ENCODE measurements around the gene SV2C. TPM values are rescaled to one million over a fixed set of nuclear protein-coding genes. Genes with fewer than 3 reads are reported as not detected.
"Not testable (repeated sequence)": the region's sequence is repeated elsewhere in the genome, so short reads cannot be mapped to it uniquely, and the experiment has no call there.

The SV2C gene
- total and polyA plus RNA-seq, 4 experiments from 2014 or later: 0.02 TPM; not detected in 3

DNA sequence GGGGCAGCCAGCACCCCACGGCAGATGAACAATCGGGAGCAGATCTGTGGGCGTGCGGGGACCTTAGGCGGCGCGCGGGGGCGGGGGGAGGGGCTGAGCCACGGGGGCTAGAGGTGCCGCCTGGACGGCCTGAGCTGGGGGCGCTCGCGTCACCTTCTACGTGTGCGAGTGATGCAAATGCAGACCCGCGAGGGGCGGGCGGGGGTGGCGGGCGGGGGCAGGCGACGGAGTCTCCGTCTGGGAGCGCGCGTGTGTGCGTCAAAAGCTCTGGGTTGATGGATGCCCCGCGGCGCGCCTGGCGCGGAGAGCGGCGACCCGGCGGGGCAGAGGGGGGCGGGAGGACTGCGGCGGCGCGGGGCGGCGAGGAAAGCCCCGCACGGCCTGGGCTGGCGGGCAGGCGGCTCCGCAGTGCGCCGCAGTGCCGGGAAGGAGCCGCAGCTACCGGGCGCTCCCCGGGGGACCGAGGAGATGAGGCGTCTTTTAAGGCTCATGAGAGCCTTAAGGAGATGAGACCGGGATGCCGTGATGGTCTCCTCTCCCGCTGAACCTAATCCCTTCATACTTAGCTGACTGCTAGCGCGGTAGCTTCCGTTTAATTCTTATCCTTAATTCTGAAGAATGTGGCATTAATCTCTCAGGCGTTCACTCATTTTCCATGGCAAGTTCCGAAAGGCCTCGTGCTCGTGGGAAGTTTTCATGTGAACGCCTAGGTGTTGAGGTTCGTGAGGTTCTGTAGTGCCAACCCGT is 1.5 kb downstream of the SV2C start:
- H3K4me1 ChIP-seq (ENCODE audit: insufficient read depth, low read length): peaks cover 31% of the 10 kb centered on the region
- ChIA-PET POLR2A (ENCODE audit: partially characterized antibody) (no interaction called here), CTCF (ENCODE audit: partially characterized antibody) (no interaction called here)
- no peaks in the 10 kb centered on the region for H3K36me3 Mint-ChIP-seq
- peaks cover 46 to 60% of the 10 kb centered on the region in 2 donors for H3K27me3 Mint-ChIP-seq
- H3K27me3 ChIP-seq (ENCODE audit: insufficient read depth, low read length): peaks cover 35% of the 10 kb centered on the region
- H3K9me3 Mint-ChIP-seq: peaks cover 0 to 8% (median 0%) of the 10 kb centered on the region in 8 donors
- H3K36me3 ChIP-seq (ENCODE audit: insufficient read depth, low read length): no peaks in the 10 kb centered on the region
- DNase-seq: peak in 1 of 5 donors; percentile 11
- peaks cover 11 to 38% (median 27%) of the 10 kb centered on the region in 4 donors for H3K4me1 Mint-ChIP-seq
- intact Hi-C loops (cut with micrococcal nuclease): no loop called here
- H3K9me3 ChIP-seq (ENCODE audit: control insufficient read depth in 1 of 2, low read length in 2 of 2): no peaks in the 10 kb centered on the region
- no peak overlapping the region for H3K4me3 ChIP-seq (ENCODE audit: low read length in 2 of 2)
- no peak overlapping the region for H3K27ac ChIP-seq (ENCODE audit: low read depth, low read length)
- H3K4me3 Mint-ChIP-seq: peak overlapping the region; percentile 55 to 84 (median 77)
- no peak overlapping the region for H3K27ac Mint-ChIP-seq

DNA sequence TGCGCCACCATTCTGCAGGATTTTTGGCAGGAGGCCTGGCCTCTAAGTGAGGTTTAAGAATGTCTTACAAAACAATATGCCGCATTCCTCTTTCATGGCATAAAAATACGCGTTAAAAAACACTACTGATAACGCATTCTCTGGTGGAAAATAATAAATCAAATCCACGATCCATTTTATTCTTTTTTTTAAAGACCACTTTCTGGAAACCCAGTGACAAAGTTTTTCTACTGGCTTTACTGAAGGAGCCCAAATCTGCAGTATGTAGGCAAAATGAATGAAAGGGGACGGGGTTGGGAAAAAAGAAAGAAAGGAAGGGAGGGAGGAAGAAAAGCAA is 2.0 kb downstream of the SV2C start:
- no peak overlapping the region for H3K27ac Mint-ChIP-seq
- H3K9me3 ChIP-seq (ENCODE audit: control insufficient read depth in 1 of 2, low read length in 2 of 2): no peaks in the 10 kb centered on the region
- peaks cover 11 to 38% (median 27%) of the 10 kb centered on the region in 4 donors for H3K4me1 Mint-ChIP-seq
- H3K27ac ChIP-seq (ENCODE audit: low read depth, low read length): no peak overlapping the region
- H3K36me3 ChIP-seq (ENCODE audit: insufficient read depth, low read length): no peaks in the 10 kb centered on the region
- DNase-seq: no peak
- peaks cover 0 to 9% (median 0%) of the 10 kb centered on the region in 8 donors for H3K9me3 Mint-ChIP-seq
- H3K27me3 Mint-ChIP-seq: peaks cover 44 to 60% of the 10 kb centered on the region in 2 donors
- POLR2A ChIA-PET (ENCODE audit: partially characterized antibody): no interaction called here
- intact Hi-C loops (cut with micrococcal nuclease): no loop called here
- H3K27me3 ChIP-seq (ENCODE audit: insufficient read depth, low read length): peaks cover 35% of the 10 kb centered on the region
- H3K4me3 ChIP-seq (ENCODE audit: low read length in 2 of 2): no peak overlapping the region
- CTCF ChIA-PET (ENCODE audit: partially characterized antibody): no interaction called here
- peaks cover 31% of the 10 kb centered on the region for H3K4me1 ChIP-seq (ENCODE audit: insufficient read depth, low read length)
- H3K36me3 Mint-ChIP-seq: no peaks in the 10 kb centered on the region
- H3K4me3 Mint-ChIP-seq: peak overlapping the region in 7 of 8 donors; percentile 9 to 74 (median 55)

DNA sequence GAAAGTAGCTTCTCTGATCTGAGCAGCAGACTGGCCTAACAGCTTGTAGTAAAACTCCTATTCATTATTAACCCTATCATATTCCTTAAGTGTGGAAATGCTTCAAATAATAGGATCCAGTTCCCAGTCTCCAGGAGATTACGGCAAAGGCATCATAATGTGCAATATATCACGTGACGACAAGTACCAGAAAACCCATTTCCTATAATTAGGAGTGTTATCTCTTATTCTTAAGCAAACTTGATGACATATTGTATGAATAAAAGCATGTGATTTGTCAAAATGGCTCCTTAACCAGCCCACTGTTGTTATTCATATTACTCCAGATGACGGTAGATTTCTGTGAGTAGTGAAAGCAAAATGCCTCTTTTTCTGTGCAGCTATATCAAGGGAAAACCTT is 2.9 kb downstream of the SV2C start:
- H3K4me1 Mint-ChIP-seq: peaks cover 11 to 34% (median 27%) of the 10 kb centered on the region in 4 donors
- H3K4me3 ChIP-seq (ENCODE audit: low read length in 2 of 2): no peak overlapping the region
- intact Hi-C loops (cut with micrococcal nuclease): no loop called here
- peaks cover 42 to 56% of the 10 kb centered on the region in 2 donors for H3K27me3 Mint-ChIP-seq
- no peak overlapping the region for H3K27ac ChIP-seq (ENCODE audit: low read depth, low read length)
- peaks cover 31% of the 10 kb centered on the region for H3K4me1 ChIP-seq (ENCODE audit: insufficient read depth, low read length)
- no peak for DNase-seq
- H3K4me3 Mint-ChIP-seq: peak overlapping the region in 2 of 8 donors; percentile 3 to 39
- peaks cover 29% of the 10 kb centered on the region for H3K27me3 ChIP-seq (ENCODE audit: insufficient read depth, low read length)
- no peak overlapping the region for H3K27ac Mint-ChIP-seq
- H3K9me3 ChIP-seq (ENCODE audit: control insufficient read depth in 1 of 2, low read length in 2 of 2): no peaks in the 10 kb centered on the region
- H3K9me3 Mint-ChIP-seq: peaks cover 0 to 9% (median 0%) of the 10 kb centered on the region in 8 donors
- ChIA-PET POLR2A (ENCODE audit: partially characterized antibody) (no interaction called here), CTCF (ENCODE audit: partially characterized antibody) (interaction anchor here (0.8 kb wide), 1 partner anchor 170 kb away, joined by 3 read pairs; no protein-coding TSS in a partner anchor)
- no peaks in the 10 kb centered on the region for H3K36me3 ChIP-seq (ENCODE audit: insufficient read depth, low read length)
- no peaks in the 10 kb centered on the region for H3K36me3 Mint-ChIP-seq

DNA sequence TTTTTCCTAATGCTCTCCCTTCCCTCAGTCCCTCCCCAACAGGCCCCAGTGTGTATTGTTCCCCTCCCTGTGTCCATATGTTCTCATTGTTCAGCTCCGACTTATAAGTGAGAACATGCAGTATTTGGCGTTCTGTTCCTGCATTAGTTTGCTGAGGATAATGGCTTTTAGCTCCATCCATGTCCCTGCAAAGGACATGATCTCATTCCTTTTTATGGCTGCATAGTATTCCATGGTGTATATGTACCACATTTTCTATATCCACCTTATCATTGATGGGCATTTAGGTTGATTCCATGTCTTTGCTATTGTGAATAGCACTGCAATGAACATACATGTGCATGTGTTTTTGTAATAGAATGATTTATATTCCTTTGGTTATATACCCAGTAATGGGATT is 6.0 kb downstream of the SV2C start:
- H3K36me3 ChIP-seq (ENCODE audit: insufficient read depth, low read length); H3K4me3 ChIP-seq (ENCODE audit: low read length in 2 of 2); H3K27ac ChIP-seq (ENCODE audit: low read depth, low read length); H3K36me3 Mint-ChIP-seq; H3K4me1 ChIP-seq (ENCODE audit: insufficient read depth, low read length); H3K9me3 Mint-ChIP-seq; H3K27ac Mint-ChIP-seq; intact Hi-C loops (cut with micrococcal nuclease); POLR2A ChIA-PET (ENCODE audit: partially characterized antibody); H3K9me3 ChIP-seq (ENCODE audit: control insufficient read depth in 1 of 2, low read length in 2 of 2); DNase-seq; H3K4me3 Mint-ChIP-seq: not testable (repeated sequence)
- Mint-ChIP-seq H3K4me1 (peaks cover 4 to 15% (median 9%) of the 10 kb centered on the region in 4 donors), H3K27me3 (peaks cover 28 to 45% of the 10 kb centered on the region in 2 donors)
- CTCF ChIA-PET (ENCODE audit: partially characterized antibody): interaction anchor here (0.6 kb wide), 1 partner anchor 99 kb away, joined by 3 read pairs; no protein-coding TSS in a partner anchor
- H3K27me3 ChIP-seq (ENCODE audit: insufficient read depth, low read length): peaks cover 14% of the 10 kb centered on the region

DNA sequence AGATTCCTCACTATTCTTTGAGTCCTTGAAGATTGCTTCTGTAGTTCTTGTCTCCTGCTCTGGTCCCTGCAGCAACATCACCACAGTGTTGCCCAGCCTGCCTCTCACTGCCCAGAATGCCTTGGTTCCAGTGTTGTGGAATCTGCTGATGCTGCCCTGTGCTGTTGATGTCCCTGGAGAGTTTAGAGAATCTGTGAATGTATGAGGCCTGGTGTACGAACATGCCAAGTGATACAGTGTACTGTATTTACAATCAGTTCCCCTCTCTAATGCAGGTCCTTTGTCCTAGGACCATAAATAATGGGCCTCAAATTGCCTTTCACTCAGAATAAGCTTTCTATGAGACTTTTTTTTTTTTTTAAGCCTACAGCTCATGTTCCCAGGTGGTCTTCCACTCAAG is 8.2 kb downstream of the SV2C start:
- Histone ChIP-seq H3K27me3 (ENCODE audit: insufficient read depth, low read length) (peaks cover 3% of the 10 kb centered on the region), H3K36me3 (ENCODE audit: insufficient read depth, low read length) (no peaks in the 10 kb centered on the region), H3K4me1 (ENCODE audit: insufficient read depth, low read length) (no peaks in the 10 kb centered on the region), H3K9me3 (ENCODE audit: control insufficient read depth in 1 of 2, low read length in 2 of 2) (no peaks in the 10 kb centered on the region), H3K27ac (ENCODE audit: low read depth, low read length) (no peak overlapping the region), H3K4me3 (ENCODE audit: low read length in 2 of 2) (no peak overlapping the region)
- Mint-ChIP-seq H3K27me3 (peaks cover 15 to 30% of the 10 kb centered on the region in 2 donors), H3K27ac (no peak overlapping the region), H3K4me1 (no peaks in the 10 kb centered on the region), H3K9me3 (peaks cover 0 to 10% (median 5%) of the 10 kb centered on the region in 8 donors), H3K4me3 (no peak overlapping the region), H3K36me3 (no peaks in the 10 kb centered on the region)
- CTCF ChIA-PET (ENCODE audit: partially characterized antibody): no interaction called here
- DNase-seq: no peak
- POLR2A ChIA-PET (ENCODE audit: partially characterized antibody): no interaction called here
- intact Hi-C loops (cut with micrococcal nuclease): no loop called here

DNA sequence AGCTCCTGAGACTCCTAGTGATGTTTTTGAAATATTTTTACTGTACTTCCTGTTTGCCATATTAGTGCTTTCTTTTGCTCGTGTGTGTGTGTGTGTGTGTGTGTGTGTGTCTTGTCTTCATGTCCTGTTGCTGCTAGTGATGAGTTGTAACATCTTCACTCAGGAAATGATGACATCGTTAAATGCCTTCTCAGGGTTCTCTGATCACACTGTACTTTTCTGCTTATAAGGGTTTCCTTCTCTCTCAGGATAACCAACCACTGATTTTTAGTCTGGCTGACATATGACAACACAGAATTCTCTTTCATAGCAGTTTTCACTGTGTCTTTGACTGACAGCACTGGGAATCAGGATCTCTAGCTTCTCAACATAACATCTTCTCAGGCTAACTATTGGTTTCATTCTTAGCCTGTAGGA is 16.1 kb downstream of the SV2C start:
- no peak overlapping the region for H3K4me3 ChIP-seq (ENCODE audit: low read length in 2 of 2)
- H3K27ac ChIP-seq (ENCODE audit: low read depth, low read length): no peak overlapping the region

DNA sequence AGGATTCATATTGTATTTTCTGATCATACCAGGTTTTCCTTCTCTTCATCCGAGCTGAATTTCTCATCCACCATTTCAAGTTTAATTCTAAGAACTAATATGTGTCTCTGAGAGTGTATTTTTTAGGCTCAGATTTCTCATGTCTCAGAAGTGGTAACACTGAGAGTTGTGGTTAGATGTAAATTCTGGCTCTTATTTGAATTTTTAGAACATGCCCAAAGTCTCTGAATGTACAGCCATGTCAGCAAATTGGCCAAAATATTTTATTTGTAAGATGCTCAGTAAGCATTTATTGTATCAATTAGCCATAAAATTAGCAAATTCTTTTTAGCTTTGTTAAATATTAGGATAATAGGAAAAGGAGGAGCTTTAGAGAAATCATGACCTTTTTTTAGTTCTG is 16.6 kb downstream of the SV2C start:
- H3K4me3 ChIP-seq (ENCODE audit: low read length in 2 of 2): no peak overlapping the region
- peaks cover 15% of the 10 kb centered on the region for H3K4me1 ChIP-seq (ENCODE audit: insufficient read depth, low read length)
- no peak overlapping the region for H3K27ac ChIP-seq (ENCODE audit: low read depth, low read length)
- Mint-ChIP-seq H3K9me3 (peaks cover 0 to 5% (median 4%) of the 10 kb centered on the region in 8 donors), H3K27ac (peak overlapping the region in 5 of 7 donors; percentile 33 to 91 (median 45)), H3K36me3 (no peaks in the 10 kb centered on the region), H3K27me3 (peaks cover 4 to 10% of the 10 kb centered on the region in 2 donors), H3K4me1 (peaks cover 7 to 9% (median 9%) of the 10 kb centered on the region in 4 donors), H3K4me3 (peak overlapping the region in 1 of 8 donors; percentile 21)
- ChIA-PET POLR2A (ENCODE audit: partially characterized antibody) (no interaction called here), CTCF (ENCODE audit: partially characterized antibody) (interaction anchor here (1.1 kb wide), 1 partner anchor 75 kb away, joined by 5 read pairs; no protein-coding TSS in a partner anchor)
- intact Hi-C loops (cut with micrococcal nuclease): no loop called here
- DNase-seq: no peak
- no peaks in the 10 kb centered on the region for H3K36me3 ChIP-seq (ENCODE audit: insufficient read depth, low read length)
- no peaks in the 10 kb centered on the region for H3K27me3 ChIP-seq (ENCODE audit: insufficient read depth, low read length)
- H3K9me3 ChIP-seq (ENCODE audit: control insufficient read depth in 1 of 2, low read length in 2 of 2): no peaks in the 10 kb centered on the region

More for the DNA sequence above, 16.1 kb downstream of the SV2C start:
- H3K27ac Mint-ChIP-seq: peak overlapping the region; percentile 7 to 91 (median 45)
- CTCF ChIA-PET (ENCODE audit: partially characterized antibody): interaction anchor here (1.1 kb wide), 1 partner anchor 76 kb away, joined by 5 read pairs; no protein-coding TSS in a partner anchor
- H3K27me3 Mint-ChIP-seq: peaks cover 3 to 10% of the 10 kb centered on the region in 2 donors
- Histone ChIP-seq H3K36me3 (ENCODE audit: insufficient read depth, low read length) (no peaks in the 10 kb centered on the region), H3K4me1 (ENCODE audit: insufficient read depth, low read length) (peaks cover 15% of the 10 kb centered on the region), H3K9me3 (ENCODE audit: control insufficient read depth in 1 of 2, low read length in 2 of 2) (no peaks in the 10 kb centered on the region), H3K27me3 (ENCODE audit: insufficient read depth, low read length) (no peaks in the 10 kb centered on the region)
- peak; percentile 41 to 74 (median 69) for DNase-seq
- POLR2A ChIA-PET (ENCODE audit: partially characterized antibody): no interaction called here
- intact Hi-C loops (cut with micrococcal nuclease): no loop called here
- peak overlapping the region in 2 of 8 donors; percentile 1 to 21 for H3K4me3 Mint-ChIP-seq
- H3K36me3 Mint-ChIP-seq: no peaks in the 10 kb centered on the region
- H3K4me1 Mint-ChIP-seq: peaks cover 7 to 9% (median 9%) of the 10 kb centered on the region in 4 donors
- H3K9me3 Mint-ChIP-seq: peaks cover 0 to 6% (median 4%) of the 10 kb centered on the region in 8 donors

Data from CD4-positive, alpha-beta memory T cell (primary cell).